Measurements from ENCODE around the gene TMEM187. TPM values are rescaled to one million over a fixed set of nuclear protein-coding genes. Genes with fewer than 3 reads are reported as not detected.

The TMEM187 gene
- polyA plus RNA-seq, 1 donor, result 2.8 TPM

GRCh38 chrX:153934762-153935325 is 37.7 kb upstream of the TMEM187 start, which contains the start of gene NAA10:
NAA10 (minus strand) TSS chrX:153935037; CDS start chrX:153934904, 133 bp downstream.
- no peak for DNase-seq (ENCODE audit: low read depth)

- DNase-seq (ENCODE audit: low read depth), result no peak
Measured at GRCh38 chrX:153935326-153935851, 37.2 kb upstream of the TMEM187 start.

GRCh38 chrX:153937056-153937455 is 35.5 kb upstream of the TMEM187 start:
- DNase-seq (ENCODE audit: low read depth), result no peak

GRCh38 chrX:153938226-153938786 is 34.2 kb upstream of the TMEM187 start:
- no peak for DNase-seq (ENCODE audit: low read depth)

- no peak for DNase-seq (ENCODE audit: low read depth)
Measured at GRCh38 chrX:153939573-153939972, 33.0 kb upstream of the TMEM187 start.

- DNase-seq (ENCODE audit: low read depth), result no peak
Measured at GRCh38 chrX:153941336-153942252, 31.0 kb upstream of the TMEM187 start.

- DNase-seq (ENCODE audit: low read depth), result no peak
Measured at GRCh38 chrX:153944140-153944799, 28.3 kb upstream of the TMEM187 start, which contains the start of gene RENBP. RENBP (minus strand) TSS chrX:153944643; CDS start chrX:153944610, 33 bp downstream.

- no peak for DNase-seq (ENCODE audit: low read depth)
Measured at GRCh38 chrX:153944800-153945150, 27.8 kb upstream of the TMEM187 start.

- no peak for DNase-seq (ENCODE audit: low read depth)
Measured at GRCh38 chrX:153945956-153946943, 26.3 kb upstream of the TMEM187 start.

- DNase-seq (ENCODE audit: low read depth), result no peak
Measured at GRCh38 chrX:153947009-153947769, 25.4 kb upstream of the TMEM187 start.

GRCh38 chrX:153948002-153948466 is 24.5 kb upstream of the TMEM187 start:
- DNase-seq (ENCODE audit: low read depth), result no peak

- no peak for DNase-seq (ENCODE audit: low read depth)
Measured at GRCh38 chrX:153948847-153949805, 23.4 kb upstream of the TMEM187 start.

GRCh38 chrX:153950127-153950526 is 22.4 kb upstream of the TMEM187 start:
- no peak for DNase-seq (ENCODE audit: low read depth)

GRCh38 chrX:153951683-153952372 is 20.7 kb upstream of the TMEM187 start:
- no peak for DNase-seq (ENCODE audit: low read depth)

GRCh38 chrX:153952373-153953026 is 20.1 kb upstream of the TMEM187 start:
- no peak for DNase-seq (ENCODE audit: low read depth)

- DNase-seq (ENCODE audit: low read depth), result no peak
Measured at GRCh38 chrX:153953342-153953830, 19.2 kb upstream of the TMEM187 start.

GRCh38 chrX:153953892-153954557 is 18.5 kb upstream of the TMEM187 start:
- no peak for DNase-seq (ENCODE audit: low read depth)

Measured in forelimb muscle (tissue), 1 donor.